ENCODE measurements around the gene TENT5A.

DNA sequence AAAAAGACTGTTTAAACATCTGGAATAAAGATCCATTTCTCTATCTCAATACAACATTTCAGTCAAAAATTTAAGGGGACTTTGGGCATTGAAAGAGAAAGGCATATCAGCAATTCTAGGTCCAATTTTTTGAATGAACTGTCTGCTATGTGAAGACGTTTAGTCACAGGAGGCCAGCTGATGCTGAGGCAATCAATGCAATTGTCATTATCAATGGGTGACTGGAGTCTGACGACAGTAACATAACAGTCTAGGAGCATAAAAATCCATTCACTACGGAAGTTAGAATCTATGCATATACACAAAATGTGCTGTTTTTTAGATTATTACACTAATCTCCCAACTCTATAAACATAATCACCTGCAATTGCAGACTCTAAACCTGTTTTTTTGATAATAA lies 37.8 kb downstream of the TENT5A start:
- no peak for TF ChIP-seq EZH2 (IDR thresholded peaks at IDR 0.05; ENCODE audit: borderline replicate concordance, low read length)
- TF ChIP-seq, protein P1, sequence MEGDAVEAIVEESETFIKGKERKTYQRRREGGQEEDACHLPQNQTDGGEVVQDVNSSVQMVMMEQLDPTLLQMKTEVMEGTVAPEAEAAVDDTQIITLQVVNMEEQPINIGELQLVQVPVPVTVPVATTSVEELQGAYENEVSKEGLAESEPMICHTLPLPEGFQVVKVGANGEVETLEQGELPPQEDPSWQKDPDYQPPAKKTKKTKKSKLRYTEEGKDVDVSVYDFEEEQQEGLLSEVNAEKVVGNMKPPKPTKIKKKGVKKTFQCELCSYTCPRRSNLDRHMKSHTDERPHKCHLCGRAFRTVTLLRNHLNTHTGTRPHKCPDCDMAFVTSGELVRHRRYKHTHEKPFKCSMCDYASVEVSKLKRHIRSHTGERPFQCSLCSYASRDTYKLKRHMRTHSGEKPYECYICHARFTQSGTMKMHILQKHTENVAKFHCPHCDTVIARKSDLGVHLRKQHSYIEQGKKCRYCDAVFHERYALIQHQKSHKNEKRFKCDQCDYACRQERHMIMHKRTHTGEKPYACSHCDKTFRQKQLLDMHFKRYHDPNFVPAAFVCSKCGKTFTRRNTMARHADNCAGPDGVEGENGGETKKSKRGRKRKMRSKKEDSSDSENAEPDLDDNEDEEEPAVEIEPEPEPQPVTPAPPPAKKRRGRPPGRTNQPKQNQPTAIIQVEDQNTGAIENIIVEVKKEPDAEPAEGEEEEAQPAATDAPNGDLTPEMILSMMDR (IDR thresholded peaks at IDR 0.05; ENCODE audit: low read length): no peak
